RWPE2 (cell line): Measurements from ENCODE around the gene ERBB4.

Experiments used
- ATAC-seq: fragments of 200-7000 bp; cut with Tn5 transposase; 3 replicates; pipeline ENCODE4 v1.9.1; 2021; ENCODE audit warnings: low read depth
- DNase-seq: peaks from one replicate; pipeline ENCODE4 v3.0.0-alpha.2; 2020; ENCODE audit warnings: low spot score
- H3K27ac ChIP-seq: fragments of 450-650 bp; 2 replicates; pipeline ENCODE4 v1.5.1; 2017; ENCODE audit warnings: mild to moderate bottlenecking; ENCODE audit not compliant: poor library complexity, severe bottlenecking
- H3K27me3 ChIP-seq: fragments of 250-450 bp; sonication (Bioruptor Pico); 2 replicates; pipeline ENCODE4 v1.5.1; 2021; ENCODE audit warnings: mild to moderate bottlenecking, moderate library complexity; ENCODE audit not compliant: insufficient read depth, poor library complexity, severe bottlenecking
- H3K36me3 ChIP-seq: fragments of 250-450 bp; sonication (Bioruptor Pico); 2 replicates; pipeline ENCODE4 v1.5.1; 2020; ENCODE audit warnings: low read depth, mild to moderate bottlenecking, moderate library complexity
- H3K4me1 ChIP-seq: fragments of 250-450 bp; sonication (Bioruptor Pico); 2 replicates; pipeline ENCODE4 v1.5.1; 2021; ENCODE audit warnings: mild to moderate bottlenecking, moderate library complexity; ENCODE audit not compliant: insufficient read depth, poor library complexity, severe bottlenecking
- H3K4me3 ChIP-seq: fragments of 250-450 bp; sonication (Bioruptor Pico); 2 replicates; pipeline ENCODE4 v1.5.1; 2021; ENCODE audit warnings: mild to moderate bottlenecking, moderate library complexity; ENCODE audit not compliant: severe bottlenecking
- H3K9me3 ChIP-seq: fragments of 250-450 bp; sonication (Bioruptor Pico); 2 replicates; pipeline ENCODE4 v1.5.1; 2021; ENCODE audit warnings: mild to moderate bottlenecking, moderate library complexity; ENCODE audit not compliant: severe bottlenecking
- CTCF ChIP-seq: fragments of 450-650 bp; IDR thresholded peaks from one replicate; pipeline ENCODE4 v1.5.1; 2017; ENCODE audit warnings: mild to moderate bottlenecking, moderate library complexity; ENCODE audit not compliant: poor library complexity, severe bottlenecking

ERBB4 gene

GRCh38 chr2:212538305-212539071 lies at the start of gene ERBB4:
TSS of gene ERBB4 (minus strand) at chr2:212538802. CDS start at chr2:212538530, 272 bp downstream.
- Histone ChIP-seq H3K27ac (no peak within 1 kb of the TSS), H3K36me3 (no peaks in the 10 kb centered on the region), H3K4me1 (no peaks in the 10 kb centered on the region), H3K9me3 (no peaks in the 10 kb centered on the region), H3K27me3 (peaks cover 52% of the 10 kb centered on the region), H3K4me3 (peak within 1 kb of the TSS; percentile 37)
- no peak for TF ChIP-seq CTCF
- ATAC-seq (peak; percentile 8; the same call in 2 of the 3 replicates), DNase-seq (no peak)

- Histone ChIP-seq H3K27ac (no peak overlapping the region), H3K9me3 (no peaks in the 10 kb centered on the region), H3K27me3 (no peaks in the 10 kb centered on the region), H3K4me1 (no peaks in the 10 kb centered on the region), H3K36me3 (no peaks in the 10 kb centered on the region), H3K4me3 (no peak overlapping the region)
- ATAC-seq, result no peak
- no peak for DNase-seq
- no peak for TF ChIP-seq CTCF
These were observed 41.5 kb upstream of the ERBB4 start for GRCh38 chr2:212580117-212580516.

GRCh38 chr2:212556296-212556695 lies 17.7 kb upstream of the ERBB4 start:
- Histone ChIP-seq H3K27ac (no peak overlapping the region), H3K4me1 (no peaks in the 10 kb centered on the region), H3K36me3 (no peaks in the 10 kb centered on the region), H3K27me3 (no peaks in the 10 kb centered on the region), H3K4me3 (no peak overlapping the region), H3K9me3 (no peaks in the 10 kb centered on the region)
- DNase-seq (no peak), ATAC-seq (no peak)
- no peak for TF ChIP-seq CTCF

- Histone ChIP-seq H3K4me3 (no peak overlapping the region), H3K9me3 (no peaks in the 10 kb centered on the region), H3K36me3 (no peaks in the 10 kb centered on the region), H3K27ac (no peak overlapping the region), H3K27me3 (no peaks in the 10 kb centered on the region), H3K4me1 (no peaks in the 10 kb centered on the region)
- no peak for ATAC-seq
- no peak for TF ChIP-seq CTCF
- DNase-seq, result no peak
These were observed 15.6 kb upstream of the ERBB4 start for GRCh38 chr2:212554233-212554632.

- DNase-seq (no peak), ATAC-seq (no peak)
- no peaks in the 10 kb centered on the region for H3K36me3 ChIP-seq
- no peak overlapping the region for H3K27ac ChIP-seq
- no peak for TF ChIP-seq CTCF
- no peaks in the 10 kb centered on the region for H3K4me1 ChIP-seq
- no peaks in the 10 kb centered on the region for H3K9me3 ChIP-seq
- H3K27me3 ChIP-seq, result no peaks in the 10 kb centered on the region
- H3K4me3 ChIP-seq, result no peak overlapping the region
These were observed 11.3 kb upstream of the ERBB4 start for GRCh38 chr2:212549941-212550340.
